LoVo (cell line): ENCODE measurements around the gene RTN1.
"Not testable (repeated sequence)": the region's sequence is repeated elsewhere in the genome, so short reads cannot be mapped to it uniquely, and the experiment has no call there.

Experiments used
- DNase-seq: peaks from one replicate; pipeline ENCODE4 v3.0.0-alpha.2; 2016; ENCODE audit warnings: low spot score

Gene RTN1

DNA sequence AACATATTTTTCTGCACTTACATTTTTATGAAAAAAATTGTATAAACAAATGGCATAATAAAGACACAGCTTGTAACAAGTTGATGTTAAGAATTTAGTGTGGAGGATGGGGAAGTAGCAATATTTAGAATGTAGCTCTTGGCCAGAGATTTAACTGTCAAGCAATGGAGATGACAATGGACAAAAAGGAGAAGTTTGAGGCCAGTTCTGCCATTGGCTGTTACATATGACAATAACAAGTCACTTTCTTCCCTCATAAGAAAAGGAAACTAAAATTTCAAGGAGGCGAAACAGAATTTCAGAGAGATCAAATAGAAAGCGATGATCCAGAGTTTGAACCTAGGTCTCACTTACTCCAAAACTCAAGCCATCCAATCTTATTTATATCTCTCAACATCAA is 171.1 kb downstream of the RTN1 start:
- no peak for DNase-seq

DNA sequence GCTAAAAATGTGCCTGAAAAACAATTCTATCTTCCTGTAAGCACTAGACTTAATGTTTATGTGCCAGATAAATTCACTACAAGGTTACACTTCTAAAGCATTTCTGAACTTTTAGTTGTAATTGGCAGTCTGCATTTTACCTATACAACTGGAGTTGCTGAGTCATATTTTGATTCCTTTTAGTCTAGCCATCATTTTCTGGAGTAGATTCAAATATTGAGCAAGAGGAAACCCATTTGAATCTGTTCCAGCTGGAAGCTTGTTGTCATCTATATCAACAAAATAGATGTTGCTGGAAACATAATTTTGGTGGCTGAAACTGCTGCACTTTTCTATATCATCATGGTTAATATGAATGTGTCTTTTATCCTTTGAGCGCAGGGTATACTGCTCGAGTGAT is 171.8 kb downstream of the RTN1 start:
- DNase-seq = no peak

DNA sequence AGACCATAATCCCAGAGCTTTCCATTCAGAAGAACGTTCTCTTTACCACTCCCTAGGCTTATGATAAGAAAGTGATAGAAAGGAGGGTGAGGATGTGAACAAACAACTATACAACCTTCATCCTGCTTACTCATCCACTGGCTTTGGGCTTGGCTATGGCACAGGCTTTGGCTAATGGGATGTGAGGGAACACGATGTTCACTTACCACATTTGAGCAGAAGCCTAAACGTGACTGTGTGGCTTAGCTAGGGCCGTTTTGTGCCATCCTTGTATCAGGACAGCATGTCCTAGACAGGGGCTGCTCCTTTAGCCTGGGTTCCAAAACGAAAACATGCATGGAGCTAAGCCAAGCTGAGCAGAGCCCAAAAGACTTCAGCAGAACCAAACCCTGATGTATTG is 175.4 kb downstream of the RTN1 start:
- no peak for DNase-seq

DNA sequence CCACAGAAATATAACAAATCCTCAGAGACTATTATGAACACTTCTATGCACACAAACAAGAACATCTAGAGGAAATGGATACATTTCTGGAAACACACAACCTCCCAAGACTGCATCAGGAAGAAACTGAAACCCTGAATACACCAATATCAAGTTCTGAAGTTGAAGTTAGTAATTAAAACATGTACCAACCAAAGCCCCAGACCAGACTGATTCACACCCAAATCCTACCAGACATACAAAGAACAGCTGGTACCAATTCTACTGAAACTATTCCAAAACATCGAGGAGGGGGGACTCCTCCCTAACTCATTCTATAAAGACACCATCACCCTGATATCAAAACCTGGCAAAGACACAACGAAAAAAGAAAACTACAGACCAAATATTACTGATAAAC is 179.3 kb downstream of the RTN1 start:
- no peak for DNase-seq

DNA sequence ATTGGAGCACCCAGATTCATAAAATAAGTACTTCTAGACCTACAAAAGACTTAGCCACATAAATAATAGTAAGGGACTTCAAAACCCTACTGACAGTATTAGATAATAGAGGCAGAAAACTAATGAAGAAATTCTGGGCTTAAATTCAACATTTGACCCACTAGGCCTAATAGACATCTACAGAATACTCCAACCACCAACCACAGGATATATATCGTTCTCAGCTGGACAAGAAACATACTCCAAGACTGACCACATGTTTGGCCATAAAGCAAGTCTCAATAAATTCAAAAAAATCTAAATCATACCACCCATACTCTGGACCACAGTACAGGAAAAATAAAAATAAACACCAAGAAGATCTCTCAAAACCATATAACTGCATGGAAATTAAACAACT is 180.2 kb downstream of the RTN1 start:
- no peak for DNase-seq

DNA sequence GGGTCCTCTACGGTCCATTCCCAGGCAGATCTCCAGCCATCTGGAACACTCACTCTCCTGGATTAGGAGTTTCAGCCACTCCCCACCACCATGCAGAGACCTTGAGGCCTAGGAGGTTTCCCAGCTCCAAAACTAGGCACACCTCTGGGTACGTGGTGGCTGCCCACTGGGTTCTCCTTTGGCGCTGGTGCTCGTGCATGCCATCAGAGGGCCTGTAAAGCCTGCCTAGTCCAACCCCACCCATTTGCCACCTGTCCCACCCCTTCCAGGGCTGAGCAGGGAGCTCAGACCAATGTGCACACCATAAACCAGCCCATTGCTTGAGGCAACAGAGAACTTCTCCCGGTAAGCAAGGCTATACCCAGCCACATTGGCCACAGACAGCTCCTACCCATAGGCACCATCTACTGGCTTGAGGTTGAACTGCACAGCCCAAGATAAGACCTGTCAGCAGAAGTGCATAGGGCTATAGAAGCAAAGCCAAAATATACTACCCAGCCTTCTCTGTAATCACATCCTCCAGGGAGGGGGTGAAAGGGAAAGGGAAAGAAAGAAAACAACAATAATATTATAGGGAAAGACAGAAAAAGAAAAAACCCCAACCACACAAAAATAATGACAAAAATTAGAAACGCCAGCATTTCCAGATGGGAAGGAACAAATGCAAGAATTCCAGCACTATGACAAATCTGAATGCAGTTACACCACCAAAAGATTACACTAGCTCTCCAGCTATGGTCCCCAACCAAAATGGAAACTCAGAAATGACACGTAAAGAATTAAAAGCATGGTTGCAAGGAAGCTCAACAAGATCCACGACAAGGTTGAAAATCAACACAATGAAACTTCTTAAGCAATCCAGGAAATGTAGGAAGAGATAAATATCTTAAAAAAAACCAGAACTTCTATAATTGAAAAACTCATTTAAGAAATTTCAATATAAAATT is 182.1 kb downstream of the RTN1 start:
- peak; percentile 34 for DNase-seq

DNA sequence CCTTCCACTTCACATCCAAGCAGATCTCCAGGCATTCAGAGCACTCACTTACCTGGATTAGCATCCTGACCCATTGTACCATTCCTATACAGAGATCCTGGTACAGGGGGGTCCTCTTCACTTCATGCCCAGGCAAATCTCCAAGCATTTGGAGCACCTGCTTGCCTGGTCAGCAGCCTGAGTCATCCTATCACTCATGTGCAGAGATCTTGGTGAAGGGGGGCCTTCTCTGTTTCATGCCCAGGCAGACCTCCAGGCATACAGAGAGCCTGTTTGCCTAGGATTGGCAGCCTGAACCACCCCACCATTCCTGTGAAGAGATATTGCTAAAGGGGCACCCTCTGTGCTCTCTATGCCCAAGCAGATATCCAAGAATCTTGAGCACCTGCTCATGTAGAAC is 182.9 kb downstream of the RTN1 start:
- DNase-seq = no peak

DNA sequence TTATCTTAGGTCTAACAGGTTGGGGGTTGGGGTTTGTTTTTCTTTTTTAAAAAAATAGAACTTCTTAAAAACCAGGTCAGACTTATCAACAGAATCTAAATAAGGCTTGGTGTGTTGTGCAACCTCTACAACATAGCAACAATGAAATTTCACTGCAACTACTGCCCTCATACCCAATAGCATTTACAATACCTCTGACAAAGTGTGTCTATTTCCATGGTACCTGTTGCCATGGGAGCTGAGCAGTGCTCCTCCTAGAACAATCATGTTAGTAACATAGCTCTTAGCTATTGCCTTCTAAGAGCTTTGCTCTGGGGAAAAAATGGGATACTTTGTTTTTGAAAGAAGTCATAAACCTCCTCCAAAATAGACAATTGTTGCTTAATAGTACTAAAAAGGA is 190.7 kb downstream of the RTN1 start:
- no peak for DNase-seq

DNA sequence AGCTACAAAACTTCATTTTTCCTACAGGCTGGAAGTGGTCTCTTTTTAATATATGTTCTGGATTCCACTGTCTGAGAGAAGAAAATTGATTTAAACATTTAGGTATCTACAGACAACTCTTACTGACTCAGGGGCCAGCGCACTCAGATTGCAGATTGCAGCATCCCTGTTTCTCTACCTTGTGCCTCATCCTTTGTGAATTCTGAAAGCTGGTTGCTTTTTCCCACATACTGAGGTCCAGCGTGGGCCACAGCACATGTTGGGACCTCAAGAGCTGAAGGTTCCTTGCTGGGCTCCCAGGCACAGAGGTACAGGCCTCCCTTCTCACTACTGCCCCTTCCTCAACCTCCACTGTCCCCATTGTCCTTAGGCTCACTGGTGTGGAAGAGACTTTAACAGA is 192.2 kb downstream of the RTN1 start:
- no peak for DNase-seq

DNA sequence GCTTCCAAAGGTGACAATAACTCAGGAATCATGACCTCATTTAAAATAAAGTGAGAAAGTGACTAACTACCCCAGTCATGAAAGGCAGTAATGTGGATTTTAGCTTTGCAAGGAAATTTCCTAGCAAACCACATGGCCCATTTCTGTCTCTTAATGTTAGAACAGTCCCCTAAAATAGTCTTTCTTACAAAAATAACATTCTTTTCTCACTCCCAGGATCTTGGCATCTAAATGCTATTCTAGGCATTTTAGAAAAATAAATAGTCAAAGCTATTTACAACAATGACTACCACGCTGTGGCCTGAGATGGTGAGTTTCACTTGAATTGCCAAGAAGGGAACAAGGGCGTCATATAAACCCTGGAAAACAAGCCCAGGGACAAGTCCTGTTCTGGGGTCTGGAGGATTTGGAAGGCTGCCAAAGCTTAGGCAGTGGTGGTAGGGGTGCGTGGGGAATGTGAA is 192.8 kb downstream of the RTN1 start:
- no peak for DNase-seq

DNA sequence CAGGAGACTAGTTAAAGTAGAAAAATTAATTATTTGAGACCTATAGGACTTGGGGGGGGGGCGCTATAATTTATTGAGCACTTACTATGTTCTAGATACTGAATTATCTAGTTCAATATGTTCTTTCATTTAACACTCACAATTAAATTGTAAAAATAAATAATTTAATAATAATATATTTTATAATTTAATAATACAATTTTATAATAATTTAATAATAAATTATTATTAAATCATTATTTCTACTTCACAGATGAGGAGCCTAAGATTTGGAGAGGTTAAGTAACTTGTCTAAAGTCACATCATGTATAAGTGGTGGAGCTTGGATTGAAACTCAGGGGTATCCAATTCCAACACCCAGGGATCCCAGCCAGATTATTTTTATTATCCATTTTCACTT is 195.2 kb downstream of the RTN1 start:
- DNase-seq = no peak

DNA sequence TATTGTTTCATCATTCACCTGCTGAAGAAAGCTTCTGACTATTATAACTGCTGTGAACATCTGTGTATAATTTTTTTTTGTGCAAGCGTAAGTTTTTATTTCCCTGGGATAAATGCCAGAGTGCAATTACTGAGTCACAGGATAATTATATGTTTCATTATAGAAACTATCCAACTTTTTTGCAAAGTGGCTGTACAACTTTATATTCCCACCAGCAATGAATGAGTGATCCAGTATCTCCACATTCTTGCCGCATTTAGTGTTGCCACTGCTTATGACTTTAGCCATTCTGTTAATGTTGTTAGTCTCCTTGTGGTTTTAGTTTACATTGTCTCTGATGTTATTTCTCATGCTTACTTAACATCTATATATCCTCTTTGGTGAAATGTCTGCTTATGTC is 205.8 kb downstream of the RTN1 start:
- no peak for DNase-seq

DNA sequence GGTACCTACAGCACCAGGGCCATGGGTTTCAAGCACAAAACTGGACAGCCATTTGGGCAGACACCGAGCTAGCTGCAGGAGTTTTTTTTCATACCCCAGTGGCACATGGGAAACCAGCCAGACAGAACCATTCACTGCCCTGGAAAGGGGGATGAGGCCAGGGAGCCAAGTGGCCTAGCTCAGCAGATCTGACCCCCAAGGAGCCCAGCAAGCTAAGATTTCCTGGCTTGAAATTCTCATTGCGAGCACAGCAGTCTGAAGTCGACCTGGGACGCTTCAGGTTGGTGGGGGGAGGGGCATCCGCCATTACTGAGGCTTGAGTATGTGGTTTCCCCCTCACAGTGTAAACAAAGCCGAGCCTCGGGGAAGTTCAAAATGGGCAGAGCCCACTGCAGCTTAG is 212.8 kb downstream of the RTN1 start:
- DNase-seq = no peak

DNA sequence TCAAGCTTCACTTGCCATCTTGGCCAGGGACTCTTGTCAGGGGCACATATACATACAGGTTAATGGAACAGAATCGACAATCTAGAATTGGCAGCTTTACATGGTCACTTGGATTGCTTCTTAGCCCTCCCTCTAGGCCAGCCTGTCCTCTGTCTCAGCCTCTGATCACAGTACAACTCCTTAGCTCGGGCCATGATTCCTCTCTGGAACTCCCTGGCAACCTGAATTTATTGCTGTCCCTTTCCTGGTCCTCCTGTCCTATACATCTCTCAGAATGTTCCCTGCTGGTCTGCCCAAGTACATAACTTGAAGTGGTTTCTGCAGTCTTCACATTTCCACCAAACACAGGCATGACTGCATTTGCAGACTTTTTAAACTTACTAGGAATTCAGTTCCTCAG is 214.1 kb downstream of the RTN1 start:
- no peak for DNase-seq

DNA sequence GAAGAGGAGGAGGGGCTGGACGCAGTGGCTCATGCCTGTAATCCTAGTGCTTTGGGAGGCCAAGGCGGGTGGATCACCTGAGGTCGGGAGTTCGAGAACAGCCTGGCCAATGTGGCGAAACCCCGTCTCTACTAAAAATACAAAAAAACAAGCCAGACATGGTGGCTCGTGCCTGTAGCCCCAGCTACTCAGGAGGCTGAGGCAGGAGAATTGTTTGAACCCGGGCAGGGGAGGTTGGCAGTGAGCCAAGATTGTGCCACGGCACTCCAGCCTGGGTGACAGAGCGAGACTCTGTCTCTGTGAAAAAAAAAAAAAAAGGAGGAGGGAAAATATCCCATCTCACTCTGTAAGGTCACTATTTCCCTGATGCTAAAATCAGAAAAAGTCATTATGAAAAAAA is 216.4 kb downstream of the RTN1 start:
- DNase-seq = not testable (repeated sequence)

DNA sequence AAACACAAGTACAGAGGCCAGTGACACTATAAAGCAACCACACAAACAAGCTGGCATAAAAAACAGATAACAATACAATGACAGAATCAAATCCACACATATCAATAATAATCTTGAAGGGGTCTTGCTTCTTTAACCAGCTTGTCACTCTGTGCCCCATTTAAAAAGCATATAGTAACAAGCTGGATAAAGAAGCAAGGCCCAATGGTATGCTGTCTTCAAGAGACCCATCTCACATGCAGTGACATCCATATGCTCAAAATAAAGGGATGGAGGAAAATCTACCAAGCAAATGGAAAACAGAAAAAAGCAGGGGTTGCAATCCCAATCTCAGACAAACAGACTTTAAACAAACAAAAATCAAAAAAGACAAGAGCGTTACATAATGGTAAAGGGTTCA is 223.7 kb downstream of the RTN1 start:
- DNase-seq = not testable (repeated sequence)

DNA sequence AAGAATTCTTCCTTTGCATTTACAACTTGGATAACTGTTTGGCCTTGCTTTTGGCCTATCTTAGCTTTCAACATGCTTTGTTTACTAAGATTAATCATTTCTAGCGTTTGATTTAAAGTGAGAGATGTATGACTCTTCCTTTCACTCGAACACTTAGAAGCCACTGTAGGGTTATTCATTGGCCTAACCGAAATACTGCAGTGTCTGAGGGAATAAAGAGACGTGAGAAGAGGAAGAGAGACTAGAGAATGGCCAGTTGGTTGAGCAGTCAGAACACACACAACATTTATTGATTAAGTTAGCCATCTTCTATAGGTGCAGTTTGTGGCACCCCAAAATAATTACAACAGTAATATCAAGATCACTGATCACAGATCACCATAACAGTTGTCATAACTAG is 231.7 kb downstream of the RTN1 start:
- no peak for DNase-seq

DNA sequence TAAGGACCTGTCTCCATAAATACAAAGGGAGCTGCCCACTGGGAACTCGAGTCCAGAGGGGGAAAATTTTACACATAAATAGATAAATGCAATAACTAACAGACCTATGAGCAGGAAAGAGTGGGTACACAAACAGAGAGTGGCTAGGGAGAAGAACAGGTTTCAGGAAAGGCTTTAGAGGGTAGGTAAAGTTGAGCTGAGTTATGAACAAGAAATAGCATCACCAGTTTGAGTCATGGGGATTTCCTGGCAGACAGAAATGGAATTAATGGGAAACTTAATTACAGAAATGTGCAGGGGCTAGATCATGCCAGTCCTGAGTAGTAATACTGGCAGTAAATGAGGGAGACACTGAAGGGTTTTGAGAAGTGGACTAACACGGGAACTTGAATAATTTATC is 236.0 kb downstream of the RTN1 start:
- no peak for DNase-seq

DNA sequence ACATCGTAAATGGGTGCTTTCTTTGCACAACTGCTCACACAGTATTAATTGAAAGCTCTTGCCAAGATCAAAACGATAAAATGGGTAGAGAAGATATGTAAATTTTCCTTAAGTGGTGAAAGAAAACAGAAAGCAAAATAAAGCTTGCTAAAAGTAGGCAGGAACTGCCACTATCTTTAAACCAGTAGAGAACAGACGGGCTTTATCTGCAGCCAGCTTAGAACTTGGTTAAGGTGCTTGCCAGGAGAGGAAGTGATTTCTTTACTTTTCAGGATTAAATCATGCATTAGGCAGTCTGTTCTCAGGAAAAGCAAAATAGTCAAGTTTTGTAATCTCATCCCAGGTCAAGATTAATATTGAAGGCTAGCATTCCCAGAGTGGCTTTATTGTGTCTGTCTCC is 237.1 kb downstream of the RTN1 start:
- DNase-seq = no peak

DNA sequence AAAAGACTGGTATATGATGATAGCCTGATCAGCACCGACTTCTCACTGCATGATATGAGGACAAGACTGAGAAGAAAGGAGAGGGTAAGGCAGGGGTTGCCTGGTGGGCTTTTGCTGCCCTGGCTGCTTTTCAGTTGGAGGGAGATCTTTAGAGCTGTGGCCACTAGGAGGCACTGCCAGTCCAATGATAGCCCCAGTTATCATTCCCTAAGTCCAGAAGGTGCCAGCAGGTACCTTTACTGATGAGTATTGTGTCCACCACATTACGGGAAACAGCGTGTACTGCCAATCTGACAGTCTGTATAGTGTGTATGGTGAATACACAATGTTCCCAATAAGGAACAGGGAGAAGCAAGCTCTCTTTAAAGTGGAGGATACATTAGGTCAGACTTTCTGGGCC is 238.2 kb downstream of the RTN1 start:
- peak; percentile 9 for DNase-seq

DNA sequence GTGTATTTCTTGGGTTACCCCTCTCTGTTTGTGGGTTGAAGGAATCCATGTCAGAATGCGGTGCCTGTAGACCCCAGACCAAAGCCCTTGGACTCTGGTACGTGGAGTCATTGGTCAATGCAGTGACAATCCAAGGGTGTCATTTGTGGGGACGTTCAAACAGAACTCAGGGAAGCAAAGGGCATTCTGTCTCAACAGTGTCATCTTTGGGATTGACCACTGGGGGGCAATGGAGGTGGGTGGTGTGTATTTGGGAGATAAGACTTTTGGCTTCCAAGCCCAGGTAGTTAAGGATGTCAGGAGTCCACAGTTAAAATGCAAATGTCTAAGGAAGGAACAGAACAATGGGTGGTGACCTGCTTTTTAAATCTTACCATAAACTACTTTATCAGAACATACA is 239.3 kb downstream of the RTN1 start:
- no peak for DNase-seq

DNA sequence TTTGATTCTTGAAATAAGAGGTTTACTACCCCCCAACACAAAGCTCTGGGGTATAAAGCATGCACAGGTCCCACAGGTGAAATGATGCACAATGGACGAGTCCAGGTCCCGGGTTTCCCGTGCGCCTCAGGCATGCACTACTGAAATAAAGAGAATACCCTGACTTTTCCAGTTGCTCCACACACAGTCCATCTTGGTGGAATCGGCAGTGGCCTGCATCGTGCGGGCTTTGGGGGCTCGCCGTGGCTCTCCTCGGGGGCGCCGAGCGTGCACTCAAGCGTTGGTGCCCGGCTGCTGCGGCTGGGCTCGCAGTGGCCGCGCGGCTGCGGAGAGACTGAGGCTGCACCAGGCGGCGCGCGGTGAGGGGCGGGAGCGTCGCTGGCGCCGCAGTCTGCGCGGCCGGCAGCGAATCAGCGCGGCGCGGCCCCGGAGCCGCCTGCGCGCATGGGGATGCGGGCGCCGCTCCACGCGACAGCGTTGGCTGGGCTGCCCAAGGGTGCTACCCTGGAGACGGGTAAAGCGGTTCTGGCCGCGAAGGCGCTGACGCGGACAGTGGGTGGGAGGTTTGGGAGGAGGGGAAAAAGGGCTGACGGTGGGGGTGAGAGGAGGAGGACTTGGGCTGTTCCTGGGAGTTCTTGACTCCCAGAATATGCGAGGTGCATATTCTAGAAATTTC is 240.2 kb downstream of the RTN1 start:
- no peak for DNase-seq

DNA sequence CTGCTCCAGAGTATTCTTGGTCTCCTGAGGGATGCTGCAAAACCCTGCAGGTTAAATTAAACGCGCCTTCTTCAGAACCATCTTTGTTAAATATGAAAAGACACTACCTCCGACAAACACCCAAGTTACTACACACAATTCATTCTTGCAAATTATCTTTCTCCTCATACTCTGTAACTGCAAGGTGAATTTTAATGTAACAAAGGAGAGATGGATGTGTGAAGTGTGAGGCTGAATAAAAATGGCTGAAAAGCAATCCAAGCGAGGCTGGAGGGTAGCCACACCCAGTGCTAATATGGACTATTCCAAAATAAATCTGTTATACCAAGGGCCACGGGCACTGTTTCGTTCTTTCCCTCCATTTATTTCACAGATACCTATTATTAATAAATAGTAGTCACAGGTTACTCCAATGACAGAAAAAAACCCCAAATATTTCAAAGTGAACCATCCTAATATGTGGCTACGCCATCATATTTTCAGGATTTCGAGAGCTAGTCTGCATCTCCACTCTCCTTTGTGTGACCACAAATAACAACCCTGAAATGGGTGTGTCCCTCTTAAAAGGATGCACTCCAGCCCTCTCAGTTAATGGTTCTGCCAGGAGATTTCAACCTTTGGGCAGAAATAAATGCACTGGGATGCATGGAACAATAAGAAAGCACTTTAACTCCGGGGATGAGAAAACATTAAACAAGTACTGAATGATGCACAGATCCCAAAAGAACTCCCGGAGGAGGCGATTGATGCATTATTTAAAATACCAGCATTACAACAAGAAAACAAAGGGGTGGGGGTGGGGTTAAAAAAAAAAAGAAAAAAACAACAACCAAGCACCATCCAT is 240.9 kb downstream of the RTN1 start:
- no peak for DNase-seq
